ENCODE data around the gene PYGB. TPM values are rescaled to one million over a fixed set of nuclear protein-coding genes. Genes with fewer than 3 reads are reported as not detected.
A peak's percentile ranks its signal among the peaks of the same experiment; 100 is the strongest.
"Not testable (repeated sequence)": the region's sequence is repeated elsewhere in the genome, so short reads cannot be mapped to it uniquely, and the experiment has no call there.

The PYGB gene
- total RNA-seq, 1 experiment from 2014 or later = 258 TPM

GRCh38 chr20:25233016-25233772, 14.7 kb upstream of the PYGB start:
- peak overlapping the region; percentile 36 for H3K4me3 Mint-ChIP-seq (ENCODE audit: low read depth, unreplicated experiment)
- DNase-seq = peak; percentile 72
- peak overlapping the region; percentile 95 for H3K27ac Mint-ChIP-seq (ENCODE audit: unreplicated experiment)
- H3K27me3 Mint-ChIP-seq (ENCODE audit: unreplicated experiment) = no peaks in the 10 kb centered on the region
- CTCF ChIA-PET = interaction anchor here (0.6 to 1.1 kb wide), 3 partner anchors 9 to 44 kb away, joined by 4 to 5 read pairs (median 5); partner anchors contain the start of gene PYGB
- TSS peak; percentile 40 for BruUV-seq (replicated peaks)
- no peaks in the 10 kb centered on the region for H3K9me3 Mint-ChIP-seq (ENCODE audit: low read depth, unreplicated experiment)
- H3K36me3 Mint-ChIP-seq (ENCODE audit: insufficient read depth, unreplicated experiment) = peaks cover 39% of the 10 kb centered on the region
- intact Hi-C loops (cut with micrococcal nuclease; ENCODE audit: unreplicated experiment) = no loop called here
- H3K4me1 Mint-ChIP-seq (ENCODE audit: low read depth, unreplicated experiment) = peaks cover 11% of the 10 kb centered on the region
- TF ChIP-seq CTCF (IDR thresholded peaks at IDR 0.05; ENCODE audit: unreplicated experiment) = no peak

DNA sequence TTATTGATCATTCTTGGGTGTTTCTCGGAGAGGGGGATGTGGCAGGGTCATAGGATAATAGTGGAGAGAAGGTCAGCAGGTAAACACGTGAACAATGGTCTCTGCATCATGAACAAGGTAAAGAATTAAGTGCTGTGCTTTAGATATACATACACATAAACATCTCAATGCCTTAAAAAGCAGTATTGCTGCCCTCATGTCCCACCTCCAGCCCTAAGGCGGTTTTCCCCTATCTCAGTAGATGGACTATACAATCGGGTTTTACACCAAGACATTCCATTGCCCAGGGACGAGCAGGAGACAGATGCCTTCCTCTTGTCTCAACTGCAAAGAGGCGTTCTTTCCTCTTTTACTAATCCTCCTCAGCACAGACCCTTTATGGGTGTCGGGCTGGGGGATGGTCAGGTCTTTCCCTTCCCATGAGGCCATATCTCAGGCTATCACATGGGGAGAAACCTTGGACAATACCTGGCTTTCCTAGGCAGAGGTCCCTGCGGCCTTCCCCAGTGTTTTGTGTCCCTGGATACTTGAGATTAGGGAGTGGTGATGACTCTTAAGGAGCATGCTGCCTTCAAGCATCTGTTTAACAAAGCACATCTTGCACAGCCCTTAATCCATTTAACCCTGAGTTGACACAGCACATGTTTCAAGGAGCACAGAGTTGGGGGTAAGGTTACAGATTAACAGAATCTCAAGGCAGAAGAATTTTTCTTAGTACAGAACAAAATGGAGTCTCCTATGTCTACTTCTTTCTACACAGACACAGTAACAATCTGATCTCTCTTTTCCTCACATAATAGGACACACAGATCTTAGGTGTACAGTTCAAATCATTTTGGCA, 13.7 kb upstream of the PYGB start:
- CTCF ChIA-PET = interaction anchor here (1.1 kb wide), 1 partner anchor 11 kb away, joined by 5 read pairs; no protein-coding TSS in a partner anchor
- DNase-seq; intact Hi-C loops (cut with micrococcal nuclease; ENCODE audit: unreplicated experiment); H3K27me3 Mint-ChIP-seq (ENCODE audit: unreplicated experiment); H3K9me3 Mint-ChIP-seq (ENCODE audit: low read depth, unreplicated experiment): not testable (repeated sequence)
- peak overlapping the region; percentile 95 for H3K27ac Mint-ChIP-seq (ENCODE audit: unreplicated experiment)
- H3K4me1 Mint-ChIP-seq (ENCODE audit: low read depth, unreplicated experiment) = peaks cover 14% of the 10 kb centered on the region
- peak overlapping the region; percentile 36 for H3K4me3 Mint-ChIP-seq (ENCODE audit: low read depth, unreplicated experiment)
- H3K36me3 Mint-ChIP-seq (ENCODE audit: insufficient read depth, unreplicated experiment) = peaks cover 42% of the 10 kb centered on the region
- TSS peak; percentile 38 for BruUV-seq (replicated peaks)

DNA sequence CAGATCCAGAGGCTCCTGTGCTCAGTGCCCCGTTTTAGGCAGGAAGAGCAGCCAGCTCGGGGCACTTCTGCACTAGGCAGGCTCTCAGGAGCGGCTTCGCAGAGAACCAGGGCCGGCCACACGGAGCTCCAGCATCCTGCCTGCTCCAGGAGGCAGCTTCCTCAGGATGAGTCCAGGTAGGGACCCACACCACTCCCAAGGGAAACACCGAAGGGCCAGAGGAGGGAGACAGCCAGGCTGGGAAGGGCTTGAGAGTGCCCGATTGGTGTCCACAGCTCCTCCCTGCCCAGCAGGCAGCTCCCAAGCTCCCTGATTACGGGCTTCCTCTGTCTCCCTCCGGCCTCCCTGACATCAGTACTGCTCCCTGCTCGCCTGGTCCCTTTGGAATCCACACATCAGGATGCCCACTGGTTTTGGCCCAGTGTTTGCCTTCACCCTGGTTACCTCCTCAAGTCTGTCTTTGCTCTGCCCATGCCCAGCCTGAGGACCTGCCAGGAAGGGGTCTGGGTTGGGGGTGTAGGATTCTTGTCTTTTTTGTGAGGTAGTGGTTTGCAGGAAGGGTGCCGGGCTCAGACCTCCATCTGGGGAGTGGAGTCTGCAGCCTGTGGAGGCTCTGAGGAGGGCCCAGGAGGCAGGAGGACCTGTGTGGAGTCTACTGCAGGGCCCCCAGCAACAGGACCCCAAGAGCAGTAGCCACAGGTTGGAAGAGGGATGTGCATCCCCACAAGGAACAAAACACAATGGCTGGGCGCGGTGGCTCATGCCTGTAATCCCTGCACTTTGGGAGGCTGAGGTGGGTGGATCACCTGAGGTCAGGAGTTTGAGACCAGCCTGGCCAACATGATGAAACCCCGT, 11.2 kb upstream of the PYGB start:
- no peaks in the 10 kb centered on the region for H3K27me3 Mint-ChIP-seq (ENCODE audit: unreplicated experiment)
- no peaks in the 10 kb centered on the region for H3K9me3 Mint-ChIP-seq (ENCODE audit: low read depth, unreplicated experiment)
- intact Hi-C loops (cut with micrococcal nuclease; ENCODE audit: unreplicated experiment) = no loop called here
- H3K27ac Mint-ChIP-seq (ENCODE audit: unreplicated experiment) = peak overlapping the region; percentile 100
- DNase-seq = no peak
- H3K4me1 Mint-ChIP-seq (ENCODE audit: low read depth, unreplicated experiment) = peaks cover 16% of the 10 kb centered on the region
- BruUV-seq (replicated peaks) = no TSS peak
- TF ChIP-seq CTCF (IDR thresholded peaks at IDR 0.05; ENCODE audit: unreplicated experiment) = no peak
- CTCF ChIA-PET = no interaction called here
- no peak overlapping the region for H3K4me3 Mint-ChIP-seq (ENCODE audit: low read depth, unreplicated experiment)
- H3K36me3 Mint-ChIP-seq (ENCODE audit: insufficient read depth, unreplicated experiment) = peaks cover 32% of the 10 kb centered on the region

DNA sequence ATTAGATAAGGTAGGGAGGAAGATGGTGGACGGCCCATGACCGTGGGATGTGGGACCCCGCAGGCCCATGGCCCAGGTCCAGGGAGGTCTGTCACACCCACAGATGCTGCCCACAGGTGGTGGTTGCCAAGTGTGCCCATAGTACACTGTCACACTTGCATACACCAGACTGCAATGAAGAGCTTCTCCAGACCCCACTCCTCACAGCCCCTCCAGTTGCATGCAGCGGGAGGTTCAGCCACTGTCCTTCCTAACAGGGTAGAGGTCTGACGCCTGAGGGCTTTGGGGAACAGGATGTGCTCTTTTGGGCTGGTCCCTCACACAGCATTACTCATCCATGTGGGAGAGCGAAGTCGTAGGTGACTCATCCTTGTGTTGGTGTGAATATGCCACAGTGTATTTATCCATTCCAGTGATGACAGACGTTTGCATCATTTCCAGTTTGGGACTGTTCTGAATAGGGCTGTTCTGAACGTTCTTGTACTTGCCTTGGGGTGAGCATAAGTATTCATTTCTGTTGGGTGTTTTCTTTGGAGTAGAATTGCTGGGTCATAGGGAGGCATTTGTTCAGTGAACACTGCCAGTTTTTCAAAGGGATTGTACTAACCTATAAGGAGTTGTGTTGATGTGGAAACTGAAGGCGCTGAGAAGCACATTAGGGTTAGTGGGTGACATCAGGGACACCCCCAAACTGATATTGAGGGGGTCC, 10.1 kb upstream of the PYGB start:
- no peaks in the 10 kb centered on the region for H3K9me3 Mint-ChIP-seq (ENCODE audit: low read depth, unreplicated experiment)
- peaks cover 24% of the 10 kb centered on the region for H3K4me1 Mint-ChIP-seq (ENCODE audit: low read depth, unreplicated experiment)
- H3K27ac Mint-ChIP-seq (ENCODE audit: unreplicated experiment) = peak overlapping the region; percentile 100
- CTCF ChIA-PET = no interaction called here
- peak; percentile 60 for DNase-seq
- no peak for TF ChIP-seq CTCF (IDR thresholded peaks at IDR 0.05; ENCODE audit: unreplicated experiment)
- BruUV-seq (replicated peaks) = no TSS peak
- no peaks in the 10 kb centered on the region for H3K27me3 Mint-ChIP-seq (ENCODE audit: unreplicated experiment)
- intact Hi-C loops (cut with micrococcal nuclease; ENCODE audit: unreplicated experiment) = no loop called here
- peaks cover 25% of the 10 kb centered on the region for H3K36me3 Mint-ChIP-seq (ENCODE audit: insufficient read depth, unreplicated experiment)
- peak overlapping the region; percentile 51 for H3K4me3 Mint-ChIP-seq (ENCODE audit: low read depth, unreplicated experiment)
